IPS-15b (cell line): Measurements from ENCODE around the gene ABCA9.
"Not testable (repeated sequence)": the region's sequence is repeated elsewhere in the genome, so short reads cannot be mapped to it uniquely, and the experiment has no call there.

ENCODE experiments used
- H3K27me3 ChIP-seq: one replicate; pipeline ENCODE4 v1.6.1; 2013; ENCODE audit warnings: low read length; ENCODE audit not compliant: control insufficient read depth, insufficient read depth
- H3K36me3 ChIP-seq: one replicate; pipeline ENCODE4 v1.6.1; 2013; ENCODE audit warnings: low read length; ENCODE audit not compliant: control insufficient read depth, insufficient read depth
- H3K4me1 ChIP-seq: one replicate; pipeline ENCODE4 v1.6.1; 2013; ENCODE audit warnings: mild to moderate bottlenecking, low read length; ENCODE audit not compliant: control insufficient read depth, insufficient read depth
- H3K4me3 ChIP-seq: one replicate; pipeline ENCODE4 v1.5.1; 2013; ENCODE audit warnings: low read depth, low read length
- H3K9ac ChIP-seq: one replicate; pipeline ENCODE4 v1.6.1; 2013; ENCODE audit warnings: low read depth, mild to moderate bottlenecking, low read length
- H3K9me3 ChIP-seq: one replicate; pipeline ENCODE4 v1.6.1; 2013; ENCODE audit warnings: mild to moderate bottlenecking, low read length; ENCODE audit not compliant: control insufficient read depth, insufficient read depth

ABCA9 gene

GRCh38 chr17:68961214-68961882 lies 99.4 kb downstream of the ABCA9 start:
- Histone ChIP-seq H3K4me3 (no peak overlapping the region), H3K27me3 (no peaks in the 10 kb centered on the region), H3K9me3 (no peaks in the 10 kb centered on the region), H3K4me1 (no peaks in the 10 kb centered on the region), H3K9ac (no peak overlapping the region), H3K36me3 (no peaks in the 10 kb centered on the region)

- H3K27me3 ChIP-seq, H3K9ac ChIP-seq, H3K4me3 ChIP-seq, H3K9me3 ChIP-seq, H3K36me3 ChIP-seq, H3K4me1 ChIP-seq: not testable (repeated sequence)
Measured at GRCh38 chr17:68959117-68959516, 101.6 kb downstream of the ABCA9 start.

GRCh38 chr17:68957944-68958343 lies 102.8 kb downstream of the ABCA9 start:
- no peak overlapping the region for H3K9ac ChIP-seq

GRCh38 chr17:68955181-68955841 lies 105.4 kb downstream of the ABCA9 start, which contains the start of gene ABCA8:
Gene ABCA8, minus strand, starts transcription at chr17:68955392. Its CDS starts 13,358 bp downstream, at chr17:68942034.
- Histone ChIP-seq H3K36me3 (no peaks in the 10 kb centered on the region), H3K9ac (no peak within 1 kb of the TSS), H3K4me1 (no peaks in the 10 kb centered on the region), H3K9me3 (no peaks in the 10 kb centered on the region), H3K27me3 (no peaks in the 10 kb centered on the region), H3K4me3 (no peak within 1 kb of the TSS)

More at GRCh38 chr17:68957944-68958343, 102.8 kb downstream of the ABCA9 start:
- Histone ChIP-seq H3K9me3 (no peaks in the 10 kb centered on the region), H3K27me3 (no peaks in the 10 kb centered on the region), H3K4me3 (no peak overlapping the region), H3K36me3 (no peaks in the 10 kb centered on the region), H3K4me1 (no peaks in the 10 kb centered on the region)

- Histone ChIP-seq H3K27me3 (no peaks in the 10 kb centered on the region), H3K4me3 (no peak overlapping the region), H3K9ac (no peak overlapping the region), H3K9me3 (no peaks in the 10 kb centered on the region), H3K36me3 (no peaks in the 10 kb centered on the region), H3K4me1 (no peaks in the 10 kb centered on the region)
Measured at GRCh38 chr17:68954146-68954896, 106.4 kb downstream of the ABCA9 start.

- no peak overlapping the region for H3K9ac ChIP-seq
Measured at GRCh38 chr17:68953340-68953997, 107.3 kb downstream of the ABCA9 start.

GRCh38 chr17:68950725-68951124 lies 110.0 kb downstream of the ABCA9 start:
- no peaks in the 10 kb centered on the region for H3K4me1 ChIP-seq
- H3K9me3 ChIP-seq = no peaks in the 10 kb centered on the region
- H3K27me3 ChIP-seq = no peaks in the 10 kb centered on the region
- H3K4me3 ChIP-seq = no peak overlapping the region
- no peak overlapping the region for H3K9ac ChIP-seq
- H3K36me3 ChIP-seq = no peaks in the 10 kb centered on the region

More at GRCh38 chr17:68953340-68953997, 107.3 kb downstream of the ABCA9 start:
- no peaks in the 10 kb centered on the region for H3K9me3 ChIP-seq
- no peaks in the 10 kb centered on the region for H3K27me3 ChIP-seq
- no peaks in the 10 kb centered on the region for H3K36me3 ChIP-seq
- H3K4me3 ChIP-seq = no peak overlapping the region
- H3K4me1 ChIP-seq = no peaks in the 10 kb centered on the region

- not testable (repeated sequence) for H3K36me3 ChIP-seq, H3K9ac ChIP-seq, H3K9me3 ChIP-seq, H3K4me1 ChIP-seq, H3K27me3 ChIP-seq, H3K4me3 ChIP-seq
Measured at GRCh38 chr17:68947868-68948267, 112.9 kb downstream of the ABCA9 start.

- Histone ChIP-seq H3K4me3 (no peak overlapping the region), H3K4me1 (no peaks in the 10 kb centered on the region)
Measured at GRCh38 chr17:68944435-68945035, 116.2 kb downstream of the ABCA9 start.

GRCh38 chr17:68943812-68944182 lies 116.9 kb downstream of the ABCA9 start:
- H3K4me3 ChIP-seq, H3K9me3 ChIP-seq, H3K4me1 ChIP-seq, H3K36me3 ChIP-seq, H3K9ac ChIP-seq, H3K27me3 ChIP-seq: not testable (repeated sequence)

More at GRCh38 chr17:68944435-68945035, 116.2 kb downstream of the ABCA9 start:
- H3K9ac ChIP-seq = no peak overlapping the region
- no peaks in the 10 kb centered on the region for H3K36me3 ChIP-seq
- H3K9me3 ChIP-seq = no peaks in the 10 kb centered on the region
- H3K27me3 ChIP-seq = no peaks in the 10 kb centered on the region

GRCh38 chr17:68943123-68943811 lies 117.5 kb downstream of the ABCA9 start:
- Histone ChIP-seq H3K27me3 (no peaks in the 10 kb centered on the region), H3K4me1 (no peaks in the 10 kb centered on the region), H3K9ac (no peak overlapping the region), H3K4me3 (no peak overlapping the region), H3K36me3 (no peaks in the 10 kb centered on the region), H3K9me3 (no peaks in the 10 kb centered on the region)
